ENCODE data around the gene CHMP3.

The CHMP3 gene

DNA sequence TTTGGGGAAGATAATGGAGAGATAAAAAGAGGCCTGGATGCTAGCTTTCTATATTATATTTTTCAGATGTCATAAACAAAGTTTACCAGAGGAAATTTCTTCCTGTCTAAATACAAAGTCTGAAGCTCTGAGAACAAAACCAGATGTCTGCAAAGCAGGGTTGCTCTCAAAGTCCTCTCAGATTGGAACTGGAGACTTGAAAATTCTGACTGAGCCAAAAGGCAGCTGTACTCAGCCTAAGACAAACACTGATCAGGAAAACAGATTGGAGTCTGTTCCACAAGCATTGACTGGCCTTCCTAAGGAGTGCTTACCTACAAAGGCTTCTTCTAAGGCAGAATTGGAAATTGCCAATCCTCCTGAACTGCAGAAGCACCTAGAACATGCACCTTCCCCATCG is 96.9 kb downstream of the CHMP3 start:
- DNase-seq (ENCODE audit: low spot score), result no peak

DNA sequence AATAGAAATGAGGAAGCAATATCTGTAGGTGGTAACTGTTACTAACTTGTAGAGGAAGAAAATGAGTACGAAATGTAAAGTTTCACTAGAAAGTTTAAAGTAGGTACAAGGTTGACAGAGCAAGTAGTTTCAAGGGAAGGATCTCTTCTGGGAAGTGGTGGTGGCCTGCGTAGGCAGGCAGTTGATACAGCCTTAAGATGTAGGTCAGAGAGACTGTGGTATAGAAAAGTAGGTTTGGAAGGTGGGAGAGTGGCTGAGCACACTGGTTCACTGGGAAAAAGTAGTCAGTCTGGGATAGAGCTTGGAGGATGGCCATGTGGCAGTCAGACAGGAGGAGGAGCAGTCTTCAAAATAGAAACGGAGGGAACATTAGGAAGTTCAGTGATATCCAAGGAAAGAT is 98.6 kb downstream of the CHMP3 start:
- no peak for DNase-seq (ENCODE audit: low spot score)

DNA sequence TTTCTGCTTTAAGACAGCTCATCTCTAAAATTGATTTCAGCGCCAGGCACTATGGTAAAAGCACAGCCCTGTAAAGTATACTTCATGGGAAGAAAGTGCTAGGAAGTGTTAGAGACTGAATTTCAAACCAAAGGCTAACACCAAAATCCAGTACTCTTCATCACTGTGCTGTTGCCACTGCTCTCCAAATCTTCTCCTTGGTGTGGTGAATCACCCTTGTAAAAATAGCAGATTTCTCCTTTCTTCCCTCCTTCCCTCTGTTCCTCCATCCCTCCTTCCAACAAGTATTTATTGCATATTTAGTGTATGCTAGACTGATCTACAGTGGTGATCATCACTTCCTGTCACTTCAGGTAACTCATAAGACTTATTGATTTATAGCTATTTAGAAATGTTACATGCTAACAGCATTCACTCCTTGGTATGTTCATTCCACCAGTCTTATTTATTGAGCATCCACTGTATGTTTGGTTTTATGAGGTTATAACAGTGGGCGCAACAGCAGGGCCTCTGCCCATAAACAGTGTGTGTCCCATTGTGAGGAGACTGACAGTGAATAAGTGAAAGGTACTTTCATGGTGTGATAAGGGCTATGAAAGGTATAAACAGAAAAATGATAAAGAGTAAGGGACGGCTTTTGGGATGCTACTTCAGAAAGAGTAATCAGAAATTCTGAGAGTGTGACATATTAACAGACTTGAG is 102.0 kb downstream of the CHMP3 start:
- no peak for DNase-seq (ENCODE audit: low spot score)

DNA sequence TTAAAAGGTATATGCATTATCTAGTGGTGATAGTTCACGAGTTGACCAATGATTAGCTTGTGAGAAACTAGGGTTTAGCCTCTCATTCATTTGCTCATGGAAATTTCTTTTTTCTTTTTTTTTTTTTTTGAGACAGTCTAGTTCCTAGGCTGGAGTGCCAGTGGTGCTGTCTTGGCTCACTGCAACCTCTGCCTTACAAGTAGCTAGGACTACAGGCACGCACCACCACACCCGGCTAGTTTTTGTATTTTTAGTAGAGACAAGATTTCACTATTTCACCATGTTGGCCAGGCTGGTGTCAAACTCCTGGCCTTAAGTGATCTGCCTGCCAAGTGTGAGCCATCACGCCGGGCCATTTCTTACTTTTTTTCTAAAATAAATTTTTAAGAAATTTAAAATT is 108.1 kb downstream of the CHMP3 start:
- DNase-seq (ENCODE audit: low spot score), result no peak

DNA sequence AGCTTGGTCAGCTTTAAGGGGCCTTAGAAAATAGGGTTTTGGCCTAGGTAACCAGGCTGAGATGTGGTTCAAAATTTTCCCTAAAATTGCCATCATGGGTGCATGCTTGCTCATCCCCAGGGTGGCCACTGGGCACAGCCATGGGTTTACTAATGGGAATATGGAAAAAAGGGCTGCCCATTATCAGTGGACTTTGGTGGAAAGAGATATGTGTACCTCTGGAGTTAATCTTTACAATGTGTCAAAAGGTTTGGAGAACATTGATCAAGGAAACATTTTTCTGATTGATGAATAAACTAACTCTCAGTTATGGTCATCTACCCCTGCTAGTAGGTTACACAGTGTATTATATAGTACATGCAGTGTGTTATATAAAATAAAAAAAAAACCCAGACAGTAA is 109.0 kb downstream of the CHMP3 start:
- DNase-seq (ENCODE audit: low spot score), result no peak

DNA sequence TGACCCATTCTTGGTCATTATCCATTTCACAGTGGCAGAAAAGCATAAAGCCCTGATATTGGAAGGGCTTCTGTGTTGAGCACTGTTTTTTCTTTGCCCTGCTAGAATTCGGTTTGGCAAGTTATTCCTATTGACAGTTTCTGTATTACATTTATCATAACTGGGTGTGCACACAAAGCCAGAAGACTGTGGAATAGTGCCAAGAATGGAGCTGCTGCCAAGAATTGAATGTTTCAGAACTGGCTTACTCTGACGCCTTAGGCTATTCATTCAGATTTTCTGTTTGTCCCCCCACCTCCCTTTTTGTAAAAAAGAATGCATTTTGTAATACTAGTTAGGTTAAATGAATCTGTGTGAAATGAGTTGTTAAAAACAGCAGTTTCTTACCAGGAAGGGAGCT is 109.4 kb downstream of the CHMP3 start:
- DNase-seq (ENCODE audit: low spot score), result peak; percentile 57

All from cerebellar cortex (tissue), 1 donor.